Hematopoietic multipotent progenitor cell treated with erythropoietin and hydrocortisone succinate and interleukin-3 and kit ligand, for 8 days (in vitro differentiated cells): ENCODE data around the gene FNDC5.

Source experiments
- DNase-seq: peaks from one replicate; pipeline ENCODE4 v3.0.0-alpha.2; 2015

Gene FNDC5

DNA sequence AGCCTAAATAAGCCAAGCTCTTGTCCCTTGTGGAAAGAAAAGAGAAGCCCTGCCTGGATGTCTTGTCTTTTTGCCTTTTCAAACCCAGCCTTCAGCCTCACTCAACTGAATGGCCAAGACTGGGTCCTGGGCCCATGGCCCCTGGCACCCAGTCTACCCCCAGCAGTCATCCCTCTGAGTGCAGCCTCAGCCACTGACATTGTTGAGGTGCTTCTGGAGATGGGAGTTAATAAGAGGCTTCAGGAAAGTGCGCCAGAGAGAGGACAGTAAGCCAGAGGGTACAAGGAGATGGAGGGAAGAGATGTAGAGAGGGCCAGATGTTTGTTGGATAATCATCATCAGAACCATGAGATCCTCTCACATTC, 6.8 kb downstream of the FNDC5 start:
- no peak for DNase-seq

- no peak for DNase-seq
These were observed 7.4 kb downstream of the FNDC5 start for GRCh38 chr1:32863218-32863880.

DNA sequence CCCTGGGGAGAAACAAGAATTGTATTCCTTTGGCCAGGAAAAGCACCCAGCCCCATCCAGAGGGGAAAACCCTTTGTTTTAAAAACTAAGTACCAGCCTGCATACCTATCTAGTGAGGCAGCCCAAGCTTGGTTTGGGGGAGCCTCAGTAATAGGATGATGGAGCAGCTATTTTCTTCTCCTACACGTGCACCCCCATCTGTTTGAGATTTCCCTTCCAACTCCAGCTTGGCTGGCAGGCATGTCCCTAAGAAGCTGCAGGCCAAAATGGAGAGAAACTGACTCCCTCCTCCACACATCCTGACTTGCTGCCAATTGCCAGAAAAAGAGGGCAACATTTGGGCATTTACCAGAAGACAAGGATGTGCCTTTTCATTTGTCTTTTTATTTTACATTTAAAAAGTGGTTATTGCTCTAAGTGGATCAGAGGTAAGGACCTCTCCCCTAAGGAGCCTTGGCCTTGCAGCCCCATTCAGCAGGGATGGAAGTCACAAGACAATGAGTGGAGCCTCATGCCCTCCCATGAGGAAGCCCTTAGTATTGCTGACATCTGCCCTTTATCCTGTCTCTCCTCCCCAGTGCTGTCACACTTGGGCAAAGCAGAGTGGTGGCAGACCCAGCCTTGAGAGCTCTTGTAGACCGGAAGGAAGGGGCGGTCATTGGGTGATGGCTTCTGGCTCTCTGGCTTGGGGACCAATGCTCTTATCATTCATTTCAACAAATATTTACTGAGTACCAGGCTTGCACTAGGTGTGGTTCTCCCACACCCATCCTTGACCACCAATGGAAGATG, 8.6 kb downstream of the FNDC5 start:
- no peak for DNase-seq

DNA sequence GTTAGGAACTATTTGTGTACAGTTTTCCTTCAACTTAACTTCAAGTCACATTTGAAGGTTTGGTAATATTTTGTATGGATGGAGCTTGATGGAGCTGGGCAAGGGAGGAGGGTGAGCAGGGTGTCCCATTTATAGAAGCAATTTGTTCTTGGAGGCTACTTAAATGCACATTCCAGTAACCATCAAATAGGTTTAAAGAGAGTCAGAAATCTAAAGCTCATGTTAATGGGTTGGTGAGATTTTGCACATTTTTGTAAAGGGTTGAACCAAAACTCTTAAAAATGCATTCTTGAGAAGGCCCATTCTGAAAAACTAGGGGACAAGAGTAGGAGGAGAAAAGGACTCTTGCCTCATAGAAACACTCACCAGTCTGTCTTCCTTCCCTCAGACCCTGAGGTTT, 10.1 kb downstream of the FNDC5 start:
- DNase-seq: no peak

- DNase-seq: no peak
These were observed 10.8 kb downstream of the FNDC5 start for GRCh38 chr1:32859915-32860314.

- DNase-seq: no peak
These were observed 11.9 kb downstream of the FNDC5 start for GRCh38 chr1:32858791-32859190.

GRCh38 chr1:32858136-32858535, 12.6 kb downstream of the FNDC5 start:
- no peak for DNase-seq

DNA sequence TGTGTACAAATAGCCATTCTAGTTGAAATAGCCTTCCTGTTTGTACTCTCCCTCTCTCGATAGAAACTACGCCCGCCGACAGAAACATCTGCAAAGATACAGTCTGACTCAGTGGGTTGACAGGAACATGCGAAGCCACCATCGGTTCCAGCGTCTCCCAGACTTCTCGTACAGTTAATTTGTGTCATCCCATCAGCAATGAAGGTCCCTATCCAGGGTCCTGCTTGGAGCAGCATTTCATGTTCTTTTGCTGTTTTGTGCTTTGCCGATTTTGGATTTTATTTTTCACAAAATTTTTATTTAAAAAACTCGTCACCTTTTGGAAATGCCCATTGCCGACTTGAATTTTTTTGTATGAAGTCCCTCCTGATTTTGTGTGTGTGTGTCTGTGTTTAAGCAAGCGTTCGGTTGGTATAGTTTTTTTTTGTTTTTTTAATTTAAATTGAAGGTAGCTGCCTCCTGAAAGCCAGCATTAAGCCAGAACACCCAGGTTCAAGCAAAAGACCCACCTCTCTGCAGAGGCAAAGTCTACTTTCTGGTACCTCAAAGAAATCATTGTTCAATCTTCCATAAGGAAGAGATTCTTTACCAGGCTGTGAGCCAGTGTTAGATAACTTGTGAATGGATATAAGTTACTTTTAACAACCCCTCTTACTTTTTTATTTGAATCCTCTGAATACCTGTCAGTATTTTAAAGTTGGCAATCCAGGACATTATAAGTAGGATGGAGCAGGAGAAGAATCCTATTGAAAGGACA, 14.7 kb downstream of the FNDC5 start:
- no peak for DNase-seq

- no peak for DNase-seq
These were observed 22.2 kb downstream of the FNDC5 start for GRCh38 chr1:32848354-32849063.

- DNase-seq: no peak
These were observed 38.8 kb downstream of the FNDC5 start for GRCh38 chr1:32831878-32832277.

GRCh38 chr1:32830092-32830852, 40.4 kb downstream of the FNDC5 start:
- DNase-seq: no peak

- peak; percentile 32 for DNase-seq
These were observed 42.4 kb downstream of the FNDC5 start for GRCh38 chr1:32828341-32828740.

- DNase-seq: no peak
These were observed 45.5 kb downstream of the FNDC5 start for GRCh38 chr1:32825181-32825580.

DNA sequence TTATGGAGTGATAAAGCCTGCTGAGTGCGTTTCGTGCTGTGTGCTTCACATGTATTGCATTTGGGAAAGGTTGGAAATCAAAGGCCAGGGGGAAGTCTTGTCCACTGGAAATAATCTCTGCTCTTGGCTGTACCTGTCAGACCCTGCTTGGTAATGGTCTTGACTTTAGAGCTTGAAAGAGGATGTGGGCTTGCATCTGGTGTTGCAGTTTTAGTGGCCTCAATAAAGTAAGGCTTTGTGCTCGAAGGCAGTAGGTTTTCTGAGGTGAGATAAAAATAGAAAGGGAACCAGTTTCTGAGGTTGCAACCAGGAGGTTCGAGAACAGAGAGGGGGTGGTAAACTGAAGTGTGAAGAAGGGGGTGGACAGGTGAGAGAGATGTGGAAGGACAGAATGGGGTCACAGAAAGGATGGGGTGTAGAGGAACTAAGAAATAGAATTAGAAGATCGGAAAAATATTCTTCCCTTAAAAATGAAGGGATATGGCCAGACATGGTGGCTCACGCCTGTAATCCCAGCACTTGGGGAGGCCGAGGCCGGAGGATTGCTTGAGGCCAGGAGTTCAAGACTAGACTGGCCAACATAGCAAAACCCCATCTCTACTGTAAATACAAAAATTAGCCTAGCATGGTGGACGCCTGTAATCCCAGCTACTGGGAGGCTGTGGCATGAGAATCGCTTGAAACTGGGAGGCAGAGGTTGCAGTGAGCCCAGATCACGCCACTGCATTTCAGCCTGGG, 51.7 kb downstream of the FNDC5 start:
- DNase-seq: no peak

DNA sequence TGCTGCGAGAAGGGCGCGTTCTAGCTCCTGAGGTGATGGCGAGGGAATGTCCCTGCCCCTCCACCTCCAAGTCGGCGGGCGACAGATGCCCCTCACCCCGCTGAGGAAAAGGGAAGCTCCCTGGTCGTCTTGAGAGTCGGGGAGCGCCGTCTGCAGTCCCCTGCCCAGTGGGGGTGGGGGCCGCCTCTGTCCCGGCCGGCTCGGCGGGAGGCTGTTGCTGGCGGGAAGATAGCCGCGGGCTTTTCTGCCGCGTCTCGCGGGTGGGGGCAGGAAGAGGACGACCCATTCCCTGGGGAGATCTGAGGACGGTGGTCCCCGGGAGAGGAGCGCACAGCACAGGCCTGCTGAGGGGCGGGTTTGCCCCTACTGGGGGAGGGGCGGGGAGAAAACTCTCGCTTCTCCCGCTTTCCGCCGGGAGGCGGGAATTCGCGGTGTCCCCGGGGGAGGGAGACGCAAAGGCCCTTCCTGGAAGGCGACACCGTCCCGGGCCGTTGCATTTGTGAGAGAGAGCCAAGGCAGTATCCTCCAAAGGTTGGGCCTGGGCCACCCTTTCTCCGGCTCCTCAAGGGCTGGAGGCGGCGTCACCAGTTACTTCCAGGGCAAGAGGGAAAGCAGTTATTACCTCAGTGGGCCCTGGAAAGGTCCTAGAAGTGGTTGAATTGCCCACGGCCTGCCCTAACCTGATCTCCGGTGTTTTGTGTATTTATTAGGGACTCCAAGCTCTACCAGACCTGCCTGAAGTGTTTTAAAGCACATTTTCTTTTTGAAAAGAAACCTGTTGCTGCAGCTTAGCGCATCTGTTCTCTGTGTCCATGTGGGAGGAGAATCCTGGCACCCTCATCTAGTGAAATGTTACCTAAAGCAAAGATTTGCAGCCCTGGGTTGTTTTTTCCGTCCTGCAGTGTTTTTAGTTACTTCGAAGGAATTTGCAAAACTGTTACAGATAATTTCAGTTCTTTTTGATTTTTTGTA, 52.6 kb downstream of the FNDC5 start:
- DNase-seq: peak; percentile 65

DNA sequence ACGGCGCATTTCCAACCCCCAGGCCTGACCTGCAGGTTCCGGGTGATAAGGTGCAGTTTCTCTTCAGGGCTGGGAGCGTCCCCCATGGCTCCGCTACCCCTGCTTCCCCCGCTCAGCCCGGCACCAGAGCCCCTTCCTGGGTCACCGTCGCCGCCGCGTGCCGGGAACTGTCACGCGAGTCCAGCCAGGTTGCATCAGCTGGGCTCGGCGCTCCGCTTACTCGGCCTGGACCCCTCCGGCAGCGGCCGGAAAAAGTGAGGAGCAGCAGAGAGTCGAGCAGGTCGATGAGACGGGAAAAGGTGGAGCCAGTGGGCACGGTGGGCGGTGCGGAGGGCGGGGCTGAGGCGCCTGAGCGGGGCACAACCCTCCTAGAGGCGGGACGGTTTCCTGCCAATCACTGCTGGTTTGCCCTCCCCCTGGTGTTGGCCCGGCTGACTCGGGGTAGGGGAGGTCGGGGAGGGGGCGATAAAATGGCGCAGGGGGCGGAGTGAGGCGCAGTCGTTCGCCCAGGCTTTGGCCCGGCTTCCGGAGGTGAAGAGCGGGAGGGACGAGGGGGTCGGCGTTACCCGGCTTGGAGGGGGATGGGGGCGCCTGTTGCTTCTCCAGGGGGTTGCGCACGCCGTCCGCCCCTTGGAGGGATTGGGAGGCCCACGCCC, 53.4 kb downstream of the FNDC5 start, which contains the start of the genes S100PBP and YARS1:
Gene S100PBP, plus strand, starts transcription at position 495 of the 656 bp plus-strand sequence. CDS start 8,447 bp downstream, outside the sequence.
Gene YARS1, minus strand, starts transcription at position 200 of the 656 bp plus-strand sequence. Its CDS starts 114 bp downstream, at position 86.
- peak; percentile 98 for DNase-seq

- DNase-seq: peak; percentile 52
These were observed 54.0 kb downstream of the FNDC5 start for GRCh38 chr1:32816676-32817158.

- no peak for DNase-seq
These were observed 56.6 kb downstream of the FNDC5 start for GRCh38 chr1:32813941-32814739.
